Osteoblast (primary cell): ENCODE results near the gene BSND. TPM values are rescaled to one million over a fixed set of nuclear protein-coding genes. Genes with fewer than 3 reads are reported as not detected.

Source experiments
- DNase-seq: peaks from one replicate; pipeline ENCODE4 v3.0.0; 2011; ENCODE audit warnings: low spot score, mixed read lengths; ENCODE audit not compliant: insufficient read length; ENCODE audit errors: missing footprints
- H2AFZ ChIP-seq: 2 replicates; pipeline ENCODE4 v1.6.0; 2011; ENCODE audit warnings: mild to moderate bottlenecking, low read length
- H3K27ac ChIP-seq: 2 replicates; pipeline ENCODE4 v1.5.1; 2011; ENCODE audit warnings: mild to moderate bottlenecking, low read depth, low read length, moderate library complexity
- H3K27me3 ChIP-seq: 2 replicates; pipeline ENCODE4 v1.6.0; 2012; ENCODE audit warnings: mild to moderate bottlenecking, control low read depth, inconsistent platforms, low read length, moderate library complexity; ENCODE audit not compliant: insufficient read depth
- H3K36me3 ChIP-seq: 2 replicates; pipeline ENCODE4 v1.5.1; 2011; ENCODE audit warnings: mild to moderate bottlenecking, low read length, control low read depth, moderate library complexity; ENCODE audit not compliant: insufficient read depth
- H3K4me1 ChIP-seq: 2 replicates; pipeline ENCODE4 v1.5.1; 2011; ENCODE audit warnings: mild to moderate bottlenecking, low read length, control low read depth, moderate library complexity; ENCODE audit not compliant: insufficient read depth
- H3K4me2 ChIP-seq: 2 replicates; pipeline ENCODE4 v1.6.0; 2011; ENCODE audit warnings: mild to moderate bottlenecking, low read length; ENCODE audit not compliant: insufficient read depth
- H3K4me3 ChIP-seq: fragments of 200-600 bp; sonication (generic); 3 replicates; pipeline ENCODE4 v1.5.1; 2012; ENCODE audit warnings: mild to moderate bottlenecking, low read length, inconsistent platforms; ENCODE audit not compliant: insufficient read depth
- H3K79me2 ChIP-seq: 2 replicates; pipeline ENCODE4 v1.6.0; 2012; ENCODE audit warnings: mild to moderate bottlenecking, low read length, control low read depth, inconsistent platforms; ENCODE audit not compliant: insufficient read depth
- H3K9me3 ChIP-seq: 2 replicates; pipeline ENCODE4 v1.5.1; 2011; ENCODE audit warnings: low read depth, low read length, control low read depth
- H4K20me1 ChIP-seq: 2 replicates; pipeline ENCODE4 v1.6.0; 2012; ENCODE audit warnings: mild to moderate bottlenecking, low read length, control low read depth; ENCODE audit not compliant: insufficient read depth
- CTCF ChIP-seq: IDR thresholded peaks from 2 replicates; pipeline ENCODE4 v1.5.1; 2011; ENCODE audit warnings: mild to moderate bottlenecking, low read depth, low read length, moderate library complexity; ENCODE audit errors: extremely low read depth
- total RNA-seq: library from RNA; depleted of rRNA; stranded (reverse); fragments of >200 nt; gene quantifications from 2 replicates; pipeline ENCODE4 v1.2.3, GENCODE V29; 2012

The BSND gene
- total RNA-seq, 1 donor, result not detected

GRCh38 chr1:55034476-55035133 is 35.9 kb downstream of the BSND start:
- no peak overlapping the region for H3K27ac ChIP-seq
- no peak overlapping the region for H3K4me2 ChIP-seq
- H3K4me1 ChIP-seq, result no peaks in the 10 kb centered on the region
- H3K36me3 ChIP-seq, result no peaks in the 10 kb centered on the region
- no peak overlapping the region for H2AFZ ChIP-seq
- H3K79me2 ChIP-seq, result no peaks in the 10 kb centered on the region
- H3K4me3 ChIP-seq, result no peak overlapping the region
- no peaks in the 10 kb centered on the region for H3K9me3 ChIP-seq
- peaks cover 52% of the 10 kb centered on the region for H3K27me3 ChIP-seq
- no peaks in the 10 kb centered on the region for H4K20me1 ChIP-seq
- no peak for TF ChIP-seq CTCF
- DNase-seq, result no peak

GRCh38 chr1:55035904-55036303 is 37.2 kb downstream of the BSND start:
- Histone ChIP-seq H3K4me2 (no peak overlapping the region), H3K36me3 (no peaks in the 10 kb centered on the region), H3K4me3 (no peak overlapping the region), H3K79me2 (no peaks in the 10 kb centered on the region), H3K27me3 (peaks cover 65% of the 10 kb centered on the region), H2AFZ (no peak overlapping the region), H3K9me3 (no peaks in the 10 kb centered on the region), H3K4me1 (no peaks in the 10 kb centered on the region), H3K27ac (no peak overlapping the region), H4K20me1 (no peaks in the 10 kb centered on the region)
- TF ChIP-seq CTCF, result no peak
- DNase-seq, result no peak

- no peak overlapping the region for H3K4me2 ChIP-seq
- H3K27me3 ChIP-seq, result peaks cover 84% of the 10 kb centered on the region
- H3K27ac ChIP-seq, result no peak overlapping the region
- no peaks in the 10 kb centered on the region for H3K79me2 ChIP-seq
- no peak overlapping the region for H2AFZ ChIP-seq
- no peaks in the 10 kb centered on the region for H3K9me3 ChIP-seq
- no peak overlapping the region for H3K4me3 ChIP-seq
- peak; percentile 31 for DNase-seq
- no peaks in the 10 kb centered on the region for H3K4me1 ChIP-seq
- H3K36me3 ChIP-seq, result no peaks in the 10 kb centered on the region
- TF ChIP-seq CTCF, result no peak
- no peaks in the 10 kb centered on the region for H4K20me1 ChIP-seq
These were observed 39.2 kb downstream of the BSND start for GRCh38 chr1:55037733-55038551.

GRCh38 chr1:55038552-55038838 is 39.8 kb downstream of the BSND start:
- no peak for TF ChIP-seq CTCF
- no peak overlapping the region for H2AFZ ChIP-seq

More at GRCh38 chr1:55038552-55038838, 39.8 kb downstream of the BSND start:
- Histone ChIP-seq H3K4me2 (no peak overlapping the region), H3K27me3 (peaks cover 85% of the 10 kb centered on the region), H4K20me1 (no peaks in the 10 kb centered on the region), H3K79me2 (no peaks in the 10 kb centered on the region), H3K36me3 (no peaks in the 10 kb centered on the region), H3K4me3 (no peak overlapping the region), H3K27ac (no peak overlapping the region), H3K9me3 (no peaks in the 10 kb centered on the region), H3K4me1 (no peaks in the 10 kb centered on the region)
- no peak for DNase-seq
